Body of pancreas (tissue), 4 donors: ENCODE results near the gene TGFBR3. TPM values are rescaled to one million over a fixed set of nuclear protein-coding genes. Genes with fewer than 3 reads are reported as not detected.

Experiments used
- ATAC-seq: fragments of 150-250 bp; one replicate; pipeline ENCODE4 v1.9.1; 2016
- DNase-seq, 4 donors: peaks; one replicate each; pipeline ENCODE4 v3.0.0-alpha.2; 2019
- H3K27ac ChIP-seq, 4 donors: fragments of 200-600 bp; sonication (generic); 1 replicate in 3 of 4; 2 replicates in 1 of 4; pipeline versions ENCODE4 v1.5.1 to v1.6.1; 2016 to 2019; ENCODE audit warnings: mild to moderate bottlenecking in 1 of 4, mixed read lengths in 1 of 4, moderate library complexity in 1 of 4
- H3K27me3 ChIP-seq, 2 donors: fragments of 200-600 bp; sonication (generic); one replicate each; pipeline ENCODE4 v1.6.0; 2016; ENCODE audit warnings: mild to moderate bottlenecking in 1 of 2
- H3K36me3 ChIP-seq, 2 donors: fragments of 200-600 bp; sonication (generic); replicated peaks in 1 of 2; 2 replicates each; pipeline ENCODE4 v1.5.1; 2016; ENCODE audit warnings: low read depth in 2 of 2; ENCODE audit not compliant: insufficient read depth in 1 of 2
- H3K4me1 ChIP-seq: fragments of 200-600 bp; sonication (generic); one replicate; pipeline ENCODE4 v1.6.0; 2016
- H3K4me3 ChIP-seq, 2 donors: fragments of 200-600 bp; sonication (generic); 1 replicate in 1 of 2; 2 replicates in 1 of 2; pipeline ENCODE4 v1.5.1; 2016 to 2019
- H3K9me3 ChIP-seq, 3 donors: fragments of 200-600 bp; sonication (generic); 1 replicate in 2 of 3; 2 replicates in 1 of 3; pipeline ENCODE4 v1.5.1; 2016
- POLR2A ChIP-seq, 3 donors: fragments of 450-650 bp; IDR thresholded peaks; one replicate each; pipeline ENCODE4 v1.6.1; 2016; ENCODE audit warnings: antibody characterized with exemption in 3 of 3, mild to moderate bottlenecking in 2 of 3
- WGBS, 2 donors: methylation state at CpG; one replicate each; pipeline ENCODE4 v1.1.5; 2017; 5-methylcytosine and 5-hydroxymethylcytosine counted together
- intact Hi-C: fragments of 100-400 bp; cut with DNase I; formaldehyde crosslinking; loops from one replicate; pipeline ENCODE4 v1.15.1; 2023
- small RNA-seq: library from RNA; depleted of rRNA; stranded (forward); fragments of <200 nt; gene quantifications from one replicate; pipeline ENCODE3, GENCODE V24; 2016
- total RNA-seq, 2 donors: library from RNA; depleted of rRNA; stranded (reverse); fragments of >200 nt; gene quantifications; one replicate each; pipeline ENCODE4 v1.1.0, GENCODE V29; 2016
- TF ChIP-seq, protein P1 (sequence below), 7 experiments: fragments of 450-650 bp in 4 of 7; fragments of 200-600 bp in 3 of 7; sonication (generic) in 3 of 7; IDR thresholded peaks; one replicate each; pipeline ENCODE4 v1.5.1; 2016 to 2019; ENCODE audit warnings: antibody characterized with exemption in 7 of 7

TGFBR3 gene
- total RNA-seq, 2 donors from 2014 or later = 52.4 to 63.6 TPM

GRCh38 chr1:91635763-91636162 is 250.2 kb downstream of the TGFBR3 start:
- Histone ChIP-seq H3K9me3 (no peaks in the 10 kb centered on the region), H3K4me1 (no peaks in the 10 kb centered on the region), H3K4me3 (no peak overlapping the region), H3K27me3 (no peaks in the 10 kb centered on the region), H3K27ac (no peak overlapping the region), H3K36me3 (no peaks in the 10 kb centered on the region)
- no peak for DNase-seq
- intact Hi-C loops = no loop called here
- 90% methylated on average over 4 of the region's 4 CpGs; no CpG with 5 or more reads in 1 of the 2 donors for WGBS, 2 donors
- no peak for TF ChIP-seq POLR2A (IDR thresholded peaks at IDR 0.05)
- TF ChIP-seq, protein P1, sequence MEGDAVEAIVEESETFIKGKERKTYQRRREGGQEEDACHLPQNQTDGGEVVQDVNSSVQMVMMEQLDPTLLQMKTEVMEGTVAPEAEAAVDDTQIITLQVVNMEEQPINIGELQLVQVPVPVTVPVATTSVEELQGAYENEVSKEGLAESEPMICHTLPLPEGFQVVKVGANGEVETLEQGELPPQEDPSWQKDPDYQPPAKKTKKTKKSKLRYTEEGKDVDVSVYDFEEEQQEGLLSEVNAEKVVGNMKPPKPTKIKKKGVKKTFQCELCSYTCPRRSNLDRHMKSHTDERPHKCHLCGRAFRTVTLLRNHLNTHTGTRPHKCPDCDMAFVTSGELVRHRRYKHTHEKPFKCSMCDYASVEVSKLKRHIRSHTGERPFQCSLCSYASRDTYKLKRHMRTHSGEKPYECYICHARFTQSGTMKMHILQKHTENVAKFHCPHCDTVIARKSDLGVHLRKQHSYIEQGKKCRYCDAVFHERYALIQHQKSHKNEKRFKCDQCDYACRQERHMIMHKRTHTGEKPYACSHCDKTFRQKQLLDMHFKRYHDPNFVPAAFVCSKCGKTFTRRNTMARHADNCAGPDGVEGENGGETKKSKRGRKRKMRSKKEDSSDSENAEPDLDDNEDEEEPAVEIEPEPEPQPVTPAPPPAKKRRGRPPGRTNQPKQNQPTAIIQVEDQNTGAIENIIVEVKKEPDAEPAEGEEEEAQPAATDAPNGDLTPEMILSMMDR (IDR thresholded peaks at IDR 0.05) = no peak
- no peak for ATAC-seq

GRCh38 chr1:91633438-91633837 is 252.5 kb downstream of the TGFBR3 start:
- Histone ChIP-seq H3K9me3 (no peaks in the 10 kb centered on the region), H3K27me3 (no peaks in the 10 kb centered on the region), H3K36me3 (no peaks in the 10 kb centered on the region), H3K27ac (no peak overlapping the region), H3K4me1 (no peaks in the 10 kb centered on the region), H3K4me3 (no peak overlapping the region)
- TF ChIP-seq, protein P1 (IDR thresholded peaks at IDR 0.05) = no peak
- no peak for TF ChIP-seq POLR2A (IDR thresholded peaks at IDR 0.05)
- 86 to 96% methylated on average over 3 of the region's 3 CpGs for WGBS, 2 donors
- intact Hi-C loops = no loop called here
- ATAC-seq = no peak
- no peak for DNase-seq

GRCh38 chr1:91631718-91632330 is 254.1 kb downstream of the TGFBR3 start:
- intact Hi-C loops = no loop called here
- TF ChIP-seq, protein P1 (IDR thresholded peaks at IDR 0.05) = no peak
- TF ChIP-seq POLR2A (IDR thresholded peaks at IDR 0.05) = no peak
- Histone ChIP-seq H3K27ac (no peak overlapping the region), H3K4me3 (no peak overlapping the region), H3K27me3 (no peaks in the 10 kb centered on the region), H3K36me3 (no peaks in the 10 kb centered on the region), H3K9me3 (no peaks in the 10 kb centered on the region), H3K4me1 (no peaks in the 10 kb centered on the region)
- ATAC-seq (no peak), DNase-seq (no peak)
- WGBS, 2 donors = 80 to 87% methylated on average over 4 of the region's 4 CpGs

GRCh38 chr1:91630803-91631202 is 255.1 kb downstream of the TGFBR3 start:
- Histone ChIP-seq H3K27me3 (no peaks in the 10 kb centered on the region), H3K27ac (no peak overlapping the region), H3K36me3 (no peaks in the 10 kb centered on the region), H3K4me1 (no peaks in the 10 kb centered on the region), H3K9me3 (no peaks in the 10 kb centered on the region), H3K4me3 (no peak overlapping the region)
- DNase-seq = no peak
- no peak for ATAC-seq
- TF ChIP-seq POLR2A (IDR thresholded peaks at IDR 0.05) = no peak
- TF ChIP-seq, protein P1 (IDR thresholded peaks at IDR 0.05) = no peak
- intact Hi-C loops = no loop called here

Small RNA genes lying within 50 kb of the gene (small RNA-seq; reads per million reads assigned to genes)
- not detected for gene RN7SL653P

Other genes with a start within 250 kb of the TGFBR3 start
- not detected for gene BRDT, start 63.2 kb upstream of the TGFBR3 start, total RNA-seq
- not detected for gene EPHX4, start 143.8 kb upstream of the TGFBR3 start, total RNA-seq
- gene SETSIP, start 189.3 kb upstream of the TGFBR3 start, total RNA-seq = not detected
- 1 to 10 TPM; 4.7 to 6.6 TPM for gene BTBD8, start 194.2 kb upstream of the TGFBR3 start, total RNA-seq